Activated CD8-positive, alpha-beta memory T cell treated with anti-CD3 and anti-CD28 coated beads for 36 hours (primary cell): ENCODE data around the gene CD40. TPM values are rescaled to one million over a fixed set of nuclear protein-coding genes. Genes with fewer than 3 reads are reported as not detected.

ENCODE experiments used
- CTCF ChIA-PET: fragments of 350-600 bp; sonication (Branson Sonifier 250); formaldehyde crosslinking; loops from one replicate; lab custom pipeline; 2021; ENCODE audit warnings: antibody characterized with exemption; lab: Charles Lee
- POLR2A ChIA-PET: fragments of 350-600 bp; sonication (Branson Sonifier 250); formaldehyde crosslinking; loops from one replicate; lab custom pipeline; 2021; ENCODE audit warnings: antibody characterized with exemption; lab: Charles Lee
- total RNA-seq, 2 experiments: library from RNA; stranded (reverse); gene quantifications; one replicate each; pipeline ENCODE4 v1.2.3, GENCODE V29; 2021

The CD40 gene
- total RNA-seq, 2 experiments from 2014 or later: 3.0 to 3.3 TPM

- CTCF ChIA-PET: no interaction called here
These were observed 40.4 kb downstream of the CD40 start for GRCh38 chr20:46158476-46158987.

DNA sequence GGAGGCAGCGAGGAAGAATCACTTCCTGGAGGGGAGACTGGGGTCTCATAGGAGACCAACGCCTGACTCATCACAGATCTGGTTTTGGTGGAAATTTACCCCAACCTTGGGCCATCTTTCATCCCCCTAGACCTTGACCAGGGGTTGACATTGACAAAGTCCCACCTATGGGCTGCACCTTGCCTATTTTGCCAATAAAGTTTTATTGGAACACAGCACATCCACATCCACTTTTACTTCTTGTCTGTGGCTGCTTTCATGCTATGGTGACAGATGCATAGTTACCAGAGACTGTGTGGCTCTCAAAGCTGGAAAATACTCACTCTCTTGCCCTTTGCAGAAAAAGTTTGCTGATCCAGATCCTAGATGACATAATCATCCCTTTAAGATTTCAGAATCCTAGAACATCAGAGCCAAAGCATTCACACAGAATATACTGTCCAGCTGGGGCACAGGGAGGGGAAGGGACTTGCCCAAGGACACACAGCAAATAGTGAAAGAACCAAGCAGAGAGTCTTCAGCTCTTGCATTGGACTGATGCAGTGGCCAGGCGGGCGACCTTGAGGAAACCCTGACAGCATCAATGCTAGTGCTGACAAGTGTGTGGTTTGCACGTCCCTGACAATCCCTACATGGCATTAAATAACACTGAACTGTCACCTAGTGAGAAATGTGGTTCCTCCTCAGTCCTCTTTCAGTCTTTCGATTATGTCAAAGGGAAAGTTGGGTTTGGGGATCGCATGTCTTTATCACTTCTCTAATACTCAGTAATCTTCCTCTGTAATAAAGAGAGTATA is 41.2 kb downstream of the CD40 start:
- POLR2A ChIA-PET: no interaction called here
- CTCF ChIA-PET: no interaction called here

More at GRCh38 chr20:46158476-46158987, 40.4 kb downstream of the CD40 start:
- POLR2A ChIA-PET: interaction anchor here (0.6 kb wide), 1 partner anchor 563 kb away, joined by 7 read pairs; no protein-coding TSS in a partner anchor

- CTCF ChIA-PET: no interaction called here
- POLR2A ChIA-PET: no interaction called here
These were observed 42.5 kb downstream of the CD40 start for GRCh38 chr20:46160661-46161060.

DNA sequence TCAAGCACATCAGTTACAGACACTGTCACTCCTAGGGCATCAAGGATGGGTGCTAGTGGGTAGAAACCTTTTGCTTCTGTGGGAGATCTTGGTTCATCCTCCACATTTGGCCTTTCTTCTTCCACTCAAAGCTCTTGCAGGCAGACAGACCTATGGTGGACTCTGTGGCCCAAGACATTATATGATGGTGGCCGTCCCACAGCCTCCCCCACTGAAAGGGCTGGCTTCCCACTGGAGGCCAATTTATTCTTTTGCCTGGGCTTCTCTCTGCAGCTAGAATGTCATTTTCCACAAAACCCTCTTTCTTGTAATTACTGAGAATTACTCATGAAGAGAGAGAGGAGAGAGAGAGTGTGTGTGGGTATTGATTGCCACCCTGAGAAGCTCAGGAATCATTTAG is 43.8 kb downstream of the CD40 start:
- CTCF ChIA-PET: no interaction called here
- POLR2A ChIA-PET: no interaction called here

GRCh38 chr20:46164254-46164653 is 46.1 kb downstream of the CD40 start:
- ChIA-PET CTCF (no interaction called here), POLR2A (no interaction called here)

DNA sequence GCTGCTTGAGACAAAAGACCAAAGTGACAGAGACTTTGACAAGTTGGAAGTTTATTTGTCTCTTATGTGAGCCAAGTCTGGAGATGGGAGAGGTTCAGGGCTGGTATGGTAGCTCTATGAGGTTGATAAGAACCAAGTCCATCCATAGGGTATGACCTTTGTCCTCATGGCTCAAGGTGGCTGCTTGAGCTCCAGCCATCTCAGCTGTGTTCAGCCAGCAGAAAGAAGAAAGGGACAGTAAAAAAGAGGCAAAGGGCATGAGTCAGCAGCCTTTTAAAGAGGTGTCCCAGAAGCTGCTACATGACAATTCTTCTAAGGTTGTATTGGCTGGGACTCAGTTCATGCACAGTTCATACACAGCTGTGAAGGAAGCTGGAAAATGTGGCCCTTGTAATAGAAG is 49.0 kb downstream of the CD40 start:
- ChIA-PET POLR2A (no interaction called here), CTCF (interaction anchor here (1.8 kb wide), 1 partner anchor 8 kb away, joined by 8 read pairs; no protein-coding TSS in a partner anchor)

DNA sequence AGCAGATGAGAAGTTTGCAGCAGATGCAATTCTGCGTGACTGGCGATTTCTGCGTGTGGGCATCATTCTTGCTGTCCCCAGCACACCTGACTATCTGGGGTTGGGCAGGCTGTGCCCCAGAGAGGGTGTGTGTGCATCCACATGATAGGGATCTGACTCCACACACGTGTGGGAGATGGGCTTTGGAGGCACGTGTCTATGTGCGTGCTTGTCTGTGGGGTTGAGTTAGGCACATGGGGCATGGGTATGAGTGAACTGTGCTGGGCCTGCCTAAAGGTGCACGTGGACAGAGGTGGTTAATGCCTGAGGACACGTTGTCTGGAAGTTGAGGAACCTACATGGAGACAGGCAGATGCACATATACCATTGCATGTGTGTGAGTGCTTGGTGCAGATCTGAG is 50.3 kb downstream of the CD40 start:
- POLR2A ChIA-PET: no interaction called here
- CTCF ChIA-PET: no interaction called here

GRCh38 chr20:46169245-46170171 is 51.4 kb downstream of the CD40 start:
- CTCF ChIA-PET: no interaction called here
- POLR2A ChIA-PET: no interaction called here

DNA sequence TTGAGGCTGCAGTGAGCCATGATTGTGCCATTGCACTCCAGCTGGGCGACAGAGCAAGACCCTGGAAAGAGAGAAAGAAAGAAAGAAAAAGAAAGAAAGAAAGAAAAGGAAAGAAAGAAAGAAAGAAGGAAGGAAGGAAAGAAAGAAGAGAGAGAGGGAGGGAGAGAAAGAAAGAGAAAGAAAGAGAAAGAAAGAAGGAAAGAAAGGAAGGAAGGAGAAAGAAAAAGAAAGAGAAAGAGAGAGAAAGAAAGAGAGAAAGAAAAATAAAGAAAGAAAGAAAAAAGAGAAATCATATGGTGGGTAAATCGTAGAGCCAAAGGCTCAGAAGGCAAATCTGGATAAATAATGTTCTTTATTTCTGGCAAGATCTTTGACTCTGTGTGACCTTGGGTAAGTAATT is 53.4 kb downstream of the CD40 start:
- ChIA-PET CTCF (interaction anchor here (1.8 to 4.1 kb wide), 2 partner anchors 39 to 157 kb away, joined by 6 to 14 read pairs; no protein-coding TSS in a partner anchor), POLR2A (no interaction called here)

DNA sequence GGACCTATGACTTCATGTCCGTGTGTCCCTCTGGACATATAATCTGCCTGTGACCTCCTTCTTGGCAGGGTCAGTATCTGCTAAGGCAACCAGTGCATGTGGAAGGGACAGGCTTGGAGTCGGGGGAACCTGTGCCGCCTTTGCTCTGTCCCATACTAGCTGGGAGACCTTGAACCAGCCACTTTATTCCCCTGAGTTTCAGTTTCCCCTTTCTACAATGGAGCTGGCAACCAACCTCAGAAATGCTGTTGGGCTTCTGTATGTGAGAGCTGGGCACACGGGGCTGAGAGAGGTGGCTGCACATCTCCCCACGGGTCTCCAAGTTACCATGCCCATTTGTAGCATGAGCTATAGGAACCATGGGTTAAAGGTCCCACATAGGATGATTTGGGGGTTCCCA is 53.8 kb downstream of the CD40 start:
- POLR2A ChIA-PET: no interaction called here

GRCh38 chr20:46172455-46172854 is 54.3 kb downstream of the CD40 start:
- ChIA-PET CTCF (interaction anchor here (0.6 to 4.1 kb wide), 4 partner anchors 40 to 164 kb away, joined by 3 to 14 read pairs (median 4); no protein-coding TSS in a partner anchor), POLR2A (no interaction called here)

More for the DNA sequence above, 53.8 kb downstream of the CD40 start:
- CTCF ChIA-PET: interaction anchor here (1.8 to 4.1 kb wide), 2 partner anchors 40 to 158 kb away, joined by 6 to 14 read pairs; no protein-coding TSS in a partner anchor

GRCh38 chr20:46172961-46173536 is 54.9 kb downstream of the CD40 start:
- POLR2A ChIA-PET: no interaction called here
- CTCF ChIA-PET: interaction anchor here (0.6 to 4.1 kb wide), 4 partner anchors 41 to 165 kb away, joined by 3 to 14 read pairs (median 4); no protein-coding TSS in a partner anchor

GRCh38 chr20:46173652-46174468 is 55.7 kb downstream of the CD40 start:
- ChIA-PET POLR2A (no interaction called here), CTCF (interaction anchor here (1.0 to 4.1 kb wide), 5 partner anchors 42 to 156 kb away, joined by 3 to 14 read pairs (median 4); no protein-coding TSS in a partner anchor)

DNA sequence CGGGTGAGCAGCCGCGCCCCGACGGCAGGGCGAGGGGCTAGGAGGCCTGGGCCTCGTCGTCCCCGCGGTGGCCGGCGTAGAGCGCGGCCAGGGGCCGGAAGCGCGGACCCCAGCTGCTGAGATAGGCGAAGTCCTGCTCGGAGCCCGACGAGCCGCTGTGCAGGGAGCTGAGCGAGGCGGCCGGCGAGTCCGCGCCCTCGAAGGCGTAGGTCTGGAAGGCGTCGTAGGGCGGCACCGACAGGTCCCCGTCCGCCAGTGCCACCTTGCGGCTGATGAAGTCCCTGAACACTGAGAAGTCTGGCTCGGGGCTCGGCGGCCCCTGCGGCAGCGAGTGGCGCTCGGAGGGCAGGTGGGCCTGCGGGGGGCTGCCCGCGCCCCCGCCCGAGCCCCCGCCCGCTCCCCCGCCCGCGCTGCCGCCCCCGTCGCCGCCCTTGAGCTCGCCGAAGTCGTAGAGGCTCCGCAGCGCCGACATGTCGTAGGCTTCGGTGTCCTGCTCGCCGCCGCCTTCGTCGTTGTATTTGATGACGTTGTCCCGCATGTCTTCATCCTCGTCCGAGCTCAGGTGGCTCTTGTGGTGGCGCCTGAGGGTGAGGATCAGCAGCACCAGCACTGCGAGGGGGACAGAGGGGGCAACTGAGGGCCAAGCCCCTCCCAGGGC is 56.5 kb downstream of the CD40 start:
- ChIA-PET CTCF (interaction anchor here (0.9 to 4.1 kb wide), 12 partner anchors 8 to 268 kb away, joined by 3 to 14 read pairs (median 4); no protein-coding TSS in a partner anchor), POLR2A (no interaction called here)

- POLR2A ChIA-PET: no interaction called here
- CTCF ChIA-PET: interaction anchor here (0.9 to 4.1 kb wide), 13 partner anchors 9 to 267 kb away, joined by 3 to 14 read pairs (median 4); no protein-coding TSS in a partner anchor
These were observed 57.0 kb downstream of the CD40 start for GRCh38 chr20:46175127-46175494.

DNA sequence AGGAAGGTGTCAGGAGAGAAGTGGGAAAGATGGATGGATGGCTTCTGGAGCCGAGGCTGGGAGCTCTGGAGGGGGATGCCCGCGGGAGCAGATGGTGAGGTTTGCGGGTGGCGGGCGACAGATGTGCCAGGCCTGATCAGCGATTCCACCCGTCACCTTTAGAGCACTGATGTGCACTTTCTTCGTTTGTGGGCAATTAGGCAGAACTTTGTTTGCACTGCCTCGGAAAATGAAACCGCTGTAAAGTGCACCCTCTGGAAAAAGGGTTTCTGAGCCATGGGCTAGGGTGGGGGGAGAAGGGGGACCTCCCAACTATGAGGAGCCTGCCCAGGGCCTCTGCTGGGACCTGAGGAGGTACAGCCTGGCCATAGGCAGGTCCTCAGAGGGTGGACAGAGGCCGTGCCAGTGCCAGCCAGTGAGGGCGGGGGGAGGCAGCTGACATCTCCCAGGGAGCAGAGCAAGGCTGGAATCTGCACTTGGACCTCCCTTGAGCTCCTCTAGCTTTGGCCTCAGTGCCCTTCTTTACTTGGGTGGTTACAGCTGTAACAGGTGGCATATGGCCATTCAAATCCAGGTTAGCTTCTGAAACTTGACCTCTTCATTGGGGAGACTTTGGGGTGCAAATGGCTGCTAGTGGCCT is 58.7 kb downstream of the CD40 start:
- ChIA-PET CTCF (no interaction called here), POLR2A (no interaction called here)

GRCh38 chr20:46177768-46178167 is 59.7 kb downstream of the CD40 start:
- POLR2A ChIA-PET: no interaction called here
- CTCF ChIA-PET: no interaction called here
